HL-60/S4 treated with retinoic acid at 250 ng/mL for 4 days and 3 days (cell line): Measurements from ENCODE around the gene SECISBP2.

Experiments
- in situ Hi-C: fragments of 300-500 bp; cut with MboI; formaldehyde crosslinking; loops from 2 replicates; pipeline ENCODE4 v1.7.0; 2022; ENCODE audit warnings: low sequenced_read_pairs

Gene SECISBP2

GRCh38 chr9:89400403-89401116, 82.3 kb downstream of the SECISBP2 start:
- in situ Hi-C loops = no loop called here

GRCh38 chr9:89402695-89403427, 84.6 kb downstream of the SECISBP2 start:
- in situ Hi-C loops = no loop called here

GRCh38 chr9:89404074-89404473, 85.8 kb downstream of the SECISBP2 start:
- in situ Hi-C loops = no loop called here

- in situ Hi-C loops = no loop called here
These were observed 87.5 kb downstream of the SECISBP2 start for GRCh38 chr9:89405826-89406225.

GRCh38 chr9:89407070-89407469, 88.8 kb downstream of the SECISBP2 start:
- in situ Hi-C loops = no loop called here

GRCh38 chr9:89408628-89409101, 90.4 kb downstream of the SECISBP2 start:
- in situ Hi-C loops = no loop called here
